B cell (primary cell): ENCODE data around the gene MAGED2. TPM values are rescaled to one million over a fixed set of nuclear protein-coding genes. Genes with fewer than 3 reads are reported as not detected.

Source experiments
- ATAC-seq: fragments of 200-7000 bp; cut with Tn5 transposase; one replicate; pipeline ENCODE4 v1.10.0; 2021; ENCODE audit warnings: low read depth, mild to moderate bottlenecking, moderate number of reproducible peaks, moderate library complexity
- CTCF ChIA-PET: fragments of 350-600 bp; sonication (Branson Sonifier 250); formaldehyde crosslinking; loops from one replicate; lab custom pipeline; 2021; ENCODE audit warnings: antibody characterized with exemption, inconsistent platforms; lab: Charles Lee
- POLR2A ChIA-PET: fragments of 350-600 bp; sonication (Branson Sonifier 250); formaldehyde crosslinking; loops from one replicate; lab custom pipeline; 2021; ENCODE audit warnings: antibody characterized with exemption; lab: Charles Lee
- DNase-seq: peaks from one replicate; pipeline ENCODE4 v3.0.0; 2013
- H2AFZ ChIP-seq: 2 replicates; pipeline ENCODE4 v1.6.1; 2012; ENCODE audit warnings: mild to moderate bottlenecking, low read depth, low read length; ENCODE audit not compliant: insufficient read depth, poor library complexity, severe bottlenecking
- H3K27ac ChIP-seq, 2 donors: 1 replicate in 1 of 2; 2 replicates in 1 of 2; pipeline ENCODE4 v1.5.1; 2012 to 2013; ENCODE audit warnings: low read length in 2 of 2, mild to moderate bottlenecking in 2 of 2, moderate library complexity in 1 of 2
- H3K27me3 ChIP-seq, 4 experiments: fragments of 200-600 bp in 1 of 4; sonication (generic) in 1 of 4; replicated peaks in 1 of 4; 1 replicate in 2 of 4; 2 replicates in 2 of 4; pipeline versions ENCODE4 v1.6.1 to v1.7.0; 2013 to 2016; ENCODE audit warnings: low read length in 3 of 4, mild to moderate bottlenecking in 2 of 4, mixed read lengths in 1 of 4, moderate library complexity in 1 of 4; ENCODE audit not compliant: insufficient read depth in 4 of 4, control insufficient read depth in 3 of 4; ENCODE audit errors: control extremely low read depth in 1 of 4
- H3K36me3 ChIP-seq, 2 experiments: replicated peaks in 1 of 2; 1 replicate in 1 of 2; 2 replicates in 1 of 2; pipeline versions ENCODE4 v1.6.1 to v1.7.1; 2013; ENCODE audit warnings: low read length in 1 of 2; ENCODE audit not compliant: insufficient read depth in 2 of 2, control insufficient read depth in 1 of 2; ENCODE audit errors: control extremely low read depth in 1 of 2, extremely low read depth in 1 of 2
- H3K4me1 ChIP-seq, 2 donors: fragments of 200-600 bp in 1 of 2; sonication (generic) in 1 of 2; 1 replicate in 1 of 2; 2 replicates in 1 of 2; pipeline versions ENCODE4 v1.5.1 to v1.6.1; 2013 to 2017; ENCODE audit warnings: low read length in 2 of 2; ENCODE audit not compliant: control insufficient read depth in 2 of 2, insufficient read depth in 2 of 2
- H3K4me2 ChIP-seq: replicated peaks from 2 replicates; pipeline ENCODE3; 2012; ENCODE audit warnings: mild to moderate bottlenecking, low read depth, low read length; ENCODE audit not compliant: poor library complexity, severe bottlenecking
- H3K4me3 ChIP-seq, 5 experiments: fragments of 200-600 bp in 1 of 5; sonication (generic) in 1 of 5; 1 replicate in 3 of 5; 2 replicates in 2 of 5; pipeline versions ENCODE4 v1.5.1 to v1.7.0; 2011 to 2016; ENCODE audit warnings: low read length in 4 of 5, mild to moderate bottlenecking in 4 of 5, low read depth in 2 of 5, control low read depth in 1 of 5, moderate library complexity in 1 of 5; ENCODE audit not compliant: insufficient read depth in 1 of 5; ENCODE audit errors: control extremely low read depth in 1 of 5, extremely low read depth in 1 of 5
- H3K79me2 ChIP-seq: fragments of 200-600 bp; sonication (generic); one replicate; pipeline ENCODE4 v1.6.0; 2016; ENCODE audit warnings: low read length; ENCODE audit not compliant: control insufficient read depth, insufficient read depth
- H3K9ac ChIP-seq: fragments of 200-600 bp; sonication (generic); 2 replicates; pipeline ENCODE4 v1.6.1; 2017; ENCODE audit warnings: mild to moderate bottlenecking, low read length, moderate library complexity
- H3K9me3 ChIP-seq, 3 donors: one replicate each; pipeline versions ENCODE4 v1.6.1 to v1.7.1; 2013; ENCODE audit warnings: low read length in 2 of 3; ENCODE audit not compliant: control insufficient read depth in 2 of 3, insufficient read depth in 1 of 3; ENCODE audit errors: control extremely low read depth in 1 of 3
- H4K20me1 ChIP-seq: 2 replicates; pipeline ENCODE4 v1.6.0; 2012; ENCODE audit warnings: mild to moderate bottlenecking, low read length; ENCODE audit not compliant: insufficient read depth, control insufficient read depth, poor library complexity, severe bottlenecking
- H3K27ac Mint-ChIP-seq: one replicate; pipeline ENCODE4 v1.8.0; 2021; ENCODE audit warnings: mixed read lengths
- H3K27me3 Mint-ChIP-seq: one replicate; pipeline ENCODE4 v1.8.0; 2021; ENCODE audit warnings: mixed read lengths
- H3K4me1 Mint-ChIP-seq: one replicate; pipeline ENCODE4 v1.8.0; 2021; ENCODE audit warnings: mixed read lengths
- H3K4me3 Mint-ChIP-seq: one replicate; pipeline ENCODE4 v1.8.0; 2021; ENCODE audit warnings: mixed read lengths
- H3K9me3 Mint-ChIP-seq: one replicate; pipeline ENCODE4 v1.8.0; 2022; ENCODE audit warnings: mixed read lengths; ENCODE audit not compliant: insufficient read depth
- CTCF ChIP-seq: fragments of 200-600 bp; IDR thresholded peaks from one replicate; pipeline ENCODE4 v1.8.0; 2022; ENCODE audit warnings: antibody characterized with exemption, mild to moderate bottlenecking
- EZH2 ChIP-seq: IDR thresholded peaks from 2 replicates; pipeline ENCODE4 v1.6.1; 2012; ENCODE audit warnings: borderline replicate concordance, low read depth, mild to moderate bottlenecking, moderate library complexity, low read length; ENCODE audit not compliant: insufficient read depth, poor library complexity, severe bottlenecking
- WGBS: methylation state at CpG from one replicate; pipeline ENCODE4 v1.1.5; 2013; ENCODE audit warnings: missing lambda C conversion rate; ENCODE audit not compliant: insufficient coverage; 5-methylcytosine and 5-hydroxymethylcytosine counted together
- intact Hi-C: fragments of 100-400 bp; cut with micrococcal nuclease; formaldehyde crosslinking; loops from one replicate; pipeline ENCODE4 v1.10.0; 2022
- polyA plus RNA-seq: library from polyadenylated mRNA; depleted of rRNA; stranded (reverse); fragments of >200 nt; gene quantifications from 2 replicates; pipeline ENCODE4 v1.2.3, GENCODE V29; 2012
- total RNA-seq, 2 donors: library from RNA; stranded (reverse); fragments of 120-200 nt in 1 of 2; gene quantifications; 1 replicate in 1 of 2; 2 replicates in 1 of 2; pipeline versions ENCODE4 v1.2.3 to v1.2.4, GENCODE V29; 2013 to 2022

Gene MAGED2
- total and polyA plus RNA-seq, 2 donors (not counting 1 experiment from before 2014, with no cell fraction given): 47.8 to 87.2 TPM

- CTCF ChIA-PET: no interaction called here
- no peak overlapping the region for H3K27ac Mint-ChIP-seq
- WGBS: 100% methylated on average over 1 of the region's 7 CpGs
These were observed 9.8 kb downstream of the MAGED2 start for GRCh38 chrX:54817220-54817820.

More at GRCh38 chrX:54817220-54817820, 9.8 kb downstream of the MAGED2 start:
- TF ChIP-seq EZH2: no peak
- TF ChIP-seq CTCF: no peak
- Mint-ChIP-seq H3K4me1 (peaks cover 8% of the 10 kb centered on the region), H3K9me3 (no peaks in the 10 kb centered on the region), H3K4me3 (no peak overlapping the region), H3K27me3 (no peaks in the 10 kb centered on the region)
- H3K9ac ChIP-seq: no peak overlapping the region
- H2AFZ ChIP-seq: no peak overlapping the region
- H3K9me3 ChIP-seq: no peaks in the 10 kb centered on the region
- ATAC-seq (no peak), DNase-seq (no peak)
- intact Hi-C loops: no loop called here
- peaks cover 6 to 8% of the 10 kb centered on the region in 2 donors for H3K4me1 ChIP-seq
- peaks cover 0 to 14% of the 10 kb centered on the region in 2 experiments for H3K36me3 ChIP-seq
- no peak overlapping the region for H3K27ac ChIP-seq
- H3K4me3 ChIP-seq: no peak overlapping the region
- no peak overlapping the region for H3K4me2 ChIP-seq
- POLR2A ChIA-PET: no interaction called here
- H3K27me3 ChIP-seq: no peaks in the 10 kb centered on the region
- no peaks in the 10 kb centered on the region for H4K20me1 ChIP-seq
- no peaks in the 10 kb centered on the region for H3K79me2 ChIP-seq
